COLO829 (cell line): ENCODE data around the gene OR5D14.

ENCODE experiments used
- DNase-seq: peaks from one replicate; pipeline ENCODE4 v3.0.0; 2012; ENCODE audit warnings: low spot score

Gene OR5D14

DNA sequence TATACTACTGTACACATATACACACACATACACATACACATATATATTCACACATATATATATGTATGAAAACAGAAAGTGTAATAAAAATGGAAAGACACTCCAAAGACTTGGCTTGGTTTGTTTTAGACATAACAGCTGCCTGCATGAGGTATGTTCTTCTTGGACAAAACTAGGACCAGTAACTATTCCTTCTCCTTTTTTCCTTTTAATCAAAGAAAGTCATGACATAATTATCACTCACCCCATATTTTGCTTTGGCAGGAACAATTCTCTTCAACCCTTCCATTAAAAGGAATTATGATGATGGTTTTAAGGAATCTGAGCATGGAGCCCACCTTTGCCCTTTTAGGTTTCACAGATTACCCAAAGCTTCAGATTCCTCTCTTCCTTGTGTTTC is at the start of gene OR5D14:
Gene OR5D14, plus strand, starts transcription at position 301 of the 400 bp plus-strand sequence. Its CDS starts 0 bp downstream, at position 301.
- no peak for DNase-seq

DNA sequence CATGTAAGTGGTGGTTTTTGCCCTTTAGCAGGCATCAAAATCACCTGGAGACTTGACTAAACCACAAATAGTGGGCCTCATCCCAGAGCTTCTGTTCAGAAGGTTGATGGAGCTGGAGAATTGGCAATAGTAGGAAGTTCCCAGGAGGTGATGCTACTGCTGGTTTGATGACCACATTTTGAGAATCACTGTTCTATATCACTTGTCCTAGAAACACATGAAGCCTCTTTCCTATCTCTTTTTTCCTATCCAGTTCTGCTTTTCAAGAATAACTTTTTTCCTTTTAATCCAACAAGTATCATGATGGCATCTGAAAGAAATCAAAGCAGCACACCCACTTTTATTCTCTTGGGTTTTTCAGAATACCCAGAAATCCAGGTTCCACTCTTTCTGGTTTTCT is 22.2 kb upstream of the OR5D14 start, which contains the start of gene OR5D13:
Gene OR5D13, plus strand, starts transcription at position 301 of the 400 bp plus-strand sequence. Its CDS starts 0 bp downstream, at position 301.
- no peak for DNase-seq

DNA sequence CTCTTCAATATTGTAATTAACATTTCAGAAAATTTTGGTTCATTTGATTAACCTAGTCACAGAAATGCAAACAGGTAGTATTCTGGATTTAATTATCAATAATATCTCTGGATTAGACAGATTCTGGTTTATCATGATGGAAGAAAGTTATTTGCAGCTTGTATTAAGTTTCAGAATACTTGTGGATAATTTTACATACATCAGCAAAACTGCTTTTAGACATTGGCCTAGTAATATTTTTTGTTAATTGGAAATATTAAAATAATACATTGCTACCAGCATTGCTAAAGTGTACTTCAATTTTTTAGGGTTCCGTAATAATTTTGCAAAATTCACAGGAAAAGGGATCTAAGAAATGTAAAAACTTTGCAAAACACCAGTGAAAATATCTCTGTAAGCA is 3.8 kb upstream of the OR5D14 start:
- DNase-seq: no peak

DNA sequence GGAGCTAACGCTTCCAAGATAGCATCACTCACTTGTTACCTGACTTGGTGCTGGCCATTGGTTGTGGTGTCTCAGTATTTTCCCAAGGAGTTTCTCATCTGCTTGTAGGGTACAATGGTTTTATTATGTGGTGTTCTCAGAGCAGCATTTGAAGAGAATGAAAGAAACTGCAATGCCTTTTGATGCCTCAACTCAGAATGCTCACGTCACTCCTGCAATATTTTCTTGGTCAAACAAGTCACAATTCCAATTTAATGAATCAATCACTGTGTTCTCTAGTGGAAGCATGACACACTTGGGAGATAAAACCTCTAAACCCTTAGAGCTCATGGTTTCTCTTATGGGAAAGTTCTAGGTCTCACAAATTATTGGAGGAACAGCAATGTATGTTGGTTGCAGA is 2.0 kb upstream of the OR5D14 start:
- no peak for DNase-seq

DNA sequence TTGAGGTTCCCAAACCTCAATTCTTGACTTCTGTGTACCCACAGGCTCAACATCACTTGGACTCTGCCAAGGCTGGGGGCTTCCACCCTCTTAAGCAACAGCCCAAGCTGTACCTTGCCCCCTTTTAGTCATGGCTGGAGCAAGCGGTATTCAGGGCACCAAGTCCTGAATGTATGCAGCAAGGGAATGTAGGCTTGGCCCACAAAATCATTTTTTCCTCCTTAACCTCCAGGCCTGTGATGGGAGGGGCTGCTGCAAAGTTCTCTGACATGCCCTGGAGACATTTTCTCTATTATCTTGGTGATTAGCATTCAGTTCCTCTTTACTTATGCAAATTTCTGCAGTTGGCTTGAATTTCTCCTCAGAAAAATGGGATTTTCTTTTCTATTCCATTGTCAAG is 10.9 kb downstream of the OR5D14 start:
- DNase-seq: no peak

DNA sequence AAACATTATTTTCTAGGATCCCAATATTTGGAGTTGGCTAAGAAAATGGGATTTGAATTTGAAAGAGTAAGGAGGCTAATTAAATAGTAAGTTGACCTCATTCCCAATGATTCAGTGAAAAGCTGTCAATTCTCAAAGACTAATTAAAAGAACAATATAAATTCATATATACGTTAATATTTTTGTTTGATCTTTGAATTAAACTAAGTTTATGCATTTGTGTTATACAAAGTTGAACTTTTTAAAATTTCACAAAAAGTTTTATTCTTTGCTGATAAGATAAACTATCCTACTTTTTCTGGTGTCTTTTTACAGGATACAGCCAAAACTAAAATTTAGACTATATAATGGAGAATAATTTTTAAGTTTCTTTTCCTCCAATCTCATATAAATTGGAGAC is 15.7 kb downstream of the OR5D14 start, which contains the start of gene OR5L1:
Gene OR5L1, plus strand, starts transcription at position 301 of the 400 bp plus-strand sequence. CDS start 100 bp downstream, outside the sequence.
- DNase-seq: no peak

DNA sequence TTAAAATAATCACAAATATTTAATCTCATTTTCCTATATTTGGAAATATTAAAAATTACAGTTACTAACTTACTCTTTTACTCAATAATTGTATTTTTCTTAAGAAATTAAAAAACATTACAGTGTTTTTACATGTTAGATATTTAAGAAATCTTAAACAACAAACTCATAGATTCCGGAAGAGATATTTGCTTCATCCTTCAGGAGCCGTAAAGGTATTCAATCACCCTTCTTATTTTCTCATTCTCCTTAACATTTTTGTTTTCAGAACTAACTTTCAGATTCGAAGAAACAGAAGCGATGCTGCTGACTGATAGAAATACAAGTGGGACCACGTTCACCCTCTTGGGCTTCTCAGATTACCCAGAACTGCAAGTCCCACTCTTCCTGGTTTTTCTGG is 24.0 kb downstream of the OR5D14 start, which contains the start of gene OR5D18:
Gene OR5D18, plus strand, starts transcription at position 301 of the 400 bp plus-strand sequence. Its CDS starts 0 bp downstream, at position 301.
- DNase-seq: no peak

DNA sequence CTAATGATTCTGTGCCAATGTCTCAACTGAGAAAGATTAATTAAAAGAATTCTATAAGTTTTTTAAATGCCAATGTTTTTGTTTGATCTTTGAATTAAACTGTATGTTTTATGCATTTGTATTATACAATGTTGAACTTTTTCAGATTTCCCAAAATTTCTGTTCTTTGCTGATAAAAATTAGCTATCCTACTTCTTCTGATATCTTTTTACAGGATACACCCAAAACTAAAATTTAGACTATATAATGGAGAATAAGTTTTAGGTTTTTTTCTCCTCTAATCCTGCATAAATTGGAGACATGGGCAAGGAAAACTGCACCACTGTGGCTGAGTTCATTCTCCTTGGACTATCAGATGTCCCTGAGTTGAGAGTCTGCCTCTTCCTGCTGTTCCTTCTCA is 31.6 kb downstream of the OR5D14 start, which contains the start of gene OR5L2:
Gene OR5L2, plus strand, starts transcription at position 301 of the 400 bp plus-strand sequence. Its CDS starts 0 bp downstream, at position 301.
- no peak for DNase-seq

DNA sequence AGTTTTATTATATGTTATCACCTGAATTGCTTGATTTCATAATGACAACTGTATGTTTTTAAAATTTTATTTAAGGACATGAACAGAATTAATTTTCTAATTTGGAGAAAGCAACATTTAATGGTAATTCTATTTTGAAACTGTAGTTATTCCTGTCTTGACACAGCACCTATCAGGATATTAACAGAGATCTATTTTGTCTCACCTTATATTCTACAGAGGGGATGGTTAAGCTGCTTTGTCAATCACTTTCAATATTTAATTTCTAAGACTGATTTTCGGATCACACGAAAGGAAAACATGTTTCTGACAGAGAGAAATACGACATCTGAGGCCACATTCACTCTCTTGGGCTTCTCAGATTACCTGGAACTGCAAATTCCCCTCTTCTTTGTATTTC is 43.1 kb downstream of the OR5D14 start, which contains the start of gene OR5D16:
Gene OR5D16, plus strand, starts transcription at position 301 of the 400 bp plus-strand sequence. Its CDS starts 0 bp downstream, at position 301.
- DNase-seq: no peak
